CD4-positive, alpha-beta T cell treated with Interleukin-4 for 1 hour (primary cell): Measurements from ENCODE around the gene DENND1B.
A peak's percentile ranks its signal among the peaks of the same experiment; 100 is the strongest.
"Not testable (repeated sequence)": the region's sequence is repeated elsewhere in the genome, so short reads cannot be mapped to it uniquely, and the experiment has no call there.

Source experiments
- DNase-seq, 2 donors: peaks; one replicate each; pipeline ENCODE4 v3.0.0-alpha.2; 2020 to 2022

Gene DENND1B

DNA sequence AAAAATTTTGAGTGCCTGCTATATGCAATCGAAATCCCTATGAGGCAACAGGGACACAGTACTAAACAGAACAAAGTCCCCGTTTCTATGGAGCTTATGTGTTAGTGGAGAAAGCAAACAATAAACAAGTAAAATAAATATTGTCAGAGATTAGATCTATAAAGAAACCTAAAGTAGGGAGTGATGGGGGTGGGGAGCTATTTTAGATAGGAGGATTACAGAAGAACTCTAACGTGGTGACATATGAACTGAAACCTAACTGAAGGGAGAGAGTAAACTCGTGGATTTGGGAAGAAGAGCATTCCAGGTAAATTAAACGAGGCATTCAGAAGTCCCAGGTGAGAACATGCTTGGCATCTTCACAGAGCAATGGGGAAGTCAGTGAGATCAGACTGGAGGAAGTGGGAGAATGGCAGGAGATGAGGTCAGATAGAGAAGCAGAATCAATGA is 154.5 kb downstream of the DENND1B start:
- DNase-seq = no peak

DNA sequence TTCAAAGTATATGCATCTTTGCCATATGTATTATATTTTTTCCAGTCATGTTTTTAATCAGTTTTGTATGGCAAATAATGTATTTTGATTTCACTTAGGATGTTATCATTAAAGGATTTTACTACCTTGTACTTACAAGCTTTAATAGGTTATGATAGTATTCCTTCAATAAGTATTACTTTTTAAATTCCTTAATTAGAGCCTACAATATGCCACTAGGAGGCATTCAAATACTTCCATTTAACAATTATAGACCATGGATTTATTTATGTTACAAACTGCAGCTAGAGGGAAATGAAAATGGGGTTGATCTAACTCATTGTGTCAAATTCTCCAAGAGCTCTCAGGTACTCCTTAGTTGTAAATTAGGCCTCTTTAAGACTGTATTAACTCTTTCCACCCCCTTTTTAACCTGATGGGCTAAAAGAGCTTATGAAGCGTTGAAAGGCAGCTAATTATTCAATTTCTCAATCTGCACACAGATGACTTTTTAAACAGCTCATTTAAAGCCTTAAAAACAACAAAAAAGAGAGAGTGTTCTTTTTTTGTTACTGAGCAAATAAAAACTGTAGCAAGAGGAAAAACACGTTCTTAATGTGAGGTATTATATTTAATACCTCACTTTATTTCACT is 156.2 kb downstream of the DENND1B start:
- DNase-seq = peak in 1 of 2 donors; percentile 34

DNA sequence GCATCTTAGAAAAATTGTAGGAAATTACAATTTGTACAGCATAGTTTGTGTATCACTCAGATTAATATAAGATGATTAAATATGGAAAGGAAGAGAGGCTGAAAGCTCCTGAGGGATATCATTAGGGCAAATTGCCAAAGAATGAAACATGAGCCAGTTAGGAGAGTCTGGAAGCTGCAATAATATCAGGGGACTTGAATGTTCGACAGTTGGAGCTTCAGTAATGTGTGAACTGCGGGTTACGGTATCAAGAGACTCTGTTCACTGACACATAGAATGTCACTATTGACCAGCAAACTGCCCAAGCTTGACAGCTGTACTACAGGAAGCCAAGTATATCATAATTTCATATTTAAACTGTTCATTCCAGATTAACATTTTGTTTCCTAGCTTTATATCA is 157.2 kb downstream of the DENND1B start:
- no peak for DNase-seq

DNA sequence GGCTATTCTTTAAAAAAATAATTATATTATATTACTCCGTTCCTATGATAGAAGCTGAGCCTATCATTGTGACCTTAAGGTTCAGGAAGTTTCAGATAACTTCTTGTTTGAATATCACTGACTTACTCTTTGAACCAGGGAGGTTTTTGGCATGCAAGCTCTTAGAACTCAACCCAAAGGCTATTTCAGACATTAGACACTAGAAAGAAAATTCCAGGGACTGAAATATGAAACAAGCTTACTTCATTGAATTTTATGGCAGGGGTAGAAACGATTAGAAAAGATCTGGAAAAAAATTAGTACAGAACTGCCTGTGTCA is 159.6 kb downstream of the DENND1B start:
- no peak for DNase-seq

DNA sequence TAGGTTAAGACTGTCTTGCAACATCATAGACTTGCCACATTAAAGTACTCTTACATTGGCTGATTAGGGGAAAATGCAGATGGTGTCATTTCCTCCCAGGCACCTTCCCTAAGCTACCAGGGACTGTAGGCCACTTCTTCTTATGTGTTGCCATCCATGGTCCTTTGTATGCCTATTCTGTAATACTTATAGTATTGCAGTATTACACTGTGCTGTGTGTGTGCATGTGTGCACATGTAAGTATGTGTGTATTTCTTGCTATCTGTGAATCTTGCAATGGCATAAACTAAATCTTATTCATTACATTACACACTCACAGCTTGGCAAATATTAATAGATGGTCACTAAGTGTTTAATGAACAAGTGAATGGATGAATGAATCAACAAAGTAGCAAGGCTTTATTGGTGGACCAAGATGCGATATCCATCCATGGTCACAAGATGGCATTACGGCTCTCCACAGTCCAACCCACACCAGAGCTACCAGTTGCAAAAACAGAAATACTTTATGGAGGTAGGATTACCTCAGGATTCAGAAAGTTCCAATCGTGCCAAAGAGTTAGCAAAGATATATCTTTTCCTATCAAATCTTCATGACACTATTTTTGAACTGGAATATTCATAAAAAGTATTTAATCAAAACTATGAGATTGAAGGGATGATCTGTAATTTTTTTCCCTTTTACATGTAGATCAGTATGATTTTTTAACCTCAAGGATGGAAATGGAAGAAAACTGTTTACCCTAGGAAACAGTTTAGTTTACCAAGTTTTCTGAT is 160.2 kb downstream of the DENND1B start:
- peak in 1 of 2 donors; percentile 28 for DNase-seq

DNA sequence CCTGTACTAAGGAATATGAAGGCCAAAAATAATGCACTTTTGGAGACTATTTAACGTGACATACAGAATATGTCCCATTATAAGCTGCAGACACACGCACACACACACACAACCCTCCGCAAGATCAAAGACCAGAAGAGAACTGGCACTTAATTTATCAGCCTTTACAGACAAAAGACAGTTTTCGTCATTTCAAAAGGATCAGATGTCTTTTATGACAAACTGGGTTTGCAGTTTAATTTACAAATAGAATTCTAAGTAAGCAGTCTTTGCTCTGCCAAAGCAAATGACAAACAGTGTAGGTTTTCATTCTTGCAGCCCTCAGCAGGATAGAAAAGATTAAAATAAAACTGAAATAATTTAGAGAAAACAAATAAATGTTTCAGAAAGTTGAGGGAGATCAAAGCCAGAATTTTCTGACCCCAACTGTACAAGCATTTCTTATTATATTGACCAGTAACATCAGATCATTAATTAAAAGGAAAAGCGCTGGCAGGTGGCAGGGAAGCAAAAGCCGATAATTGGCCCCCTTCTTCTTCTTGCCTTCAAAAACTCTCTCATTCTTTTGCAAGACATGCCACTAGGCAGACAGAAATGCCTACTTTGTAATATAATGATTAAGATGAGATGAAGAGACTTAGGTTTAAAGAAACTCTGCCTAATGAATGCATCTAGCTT is 169.0 kb downstream of the DENND1B start:
- DNase-seq = no peak

DNA sequence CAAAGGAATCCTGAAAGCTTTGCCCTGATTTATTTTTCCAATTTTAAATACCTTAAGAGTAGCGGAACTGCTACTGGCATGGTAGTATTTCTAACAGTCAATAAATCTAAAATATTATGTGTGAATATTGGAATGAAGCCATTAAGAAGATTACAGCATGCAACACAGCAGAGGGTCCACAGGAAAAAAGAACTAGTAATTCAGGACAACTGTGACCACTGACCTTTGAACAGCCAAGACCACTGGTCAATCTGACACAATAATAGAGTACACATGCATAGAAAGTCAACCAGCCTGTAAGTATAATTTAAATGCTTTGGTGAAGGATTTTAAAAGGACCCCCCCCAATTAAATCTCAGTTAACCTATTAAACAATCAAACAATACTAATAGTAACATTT is 171.0 kb downstream of the DENND1B start:
- no peak for DNase-seq

DNA sequence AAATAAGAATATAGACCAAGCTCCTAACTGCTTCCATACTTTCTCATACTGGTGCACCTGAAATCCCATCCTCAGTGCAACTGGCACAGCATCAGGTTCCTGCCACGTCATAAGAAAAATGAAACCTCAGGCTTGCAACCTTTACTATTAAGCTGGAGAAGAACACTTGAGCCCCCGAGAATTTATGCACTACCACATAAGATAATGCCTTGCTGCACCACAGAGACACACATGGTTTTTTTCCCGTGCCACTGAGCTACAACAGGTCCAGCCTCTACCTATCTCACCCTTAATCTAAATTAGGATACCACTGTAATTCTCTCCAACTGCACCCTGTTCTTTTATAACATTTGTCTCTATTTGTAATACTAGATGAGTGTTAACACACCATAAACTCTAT is 174.5 kb downstream of the DENND1B start:
- DNase-seq = no peak

DNA sequence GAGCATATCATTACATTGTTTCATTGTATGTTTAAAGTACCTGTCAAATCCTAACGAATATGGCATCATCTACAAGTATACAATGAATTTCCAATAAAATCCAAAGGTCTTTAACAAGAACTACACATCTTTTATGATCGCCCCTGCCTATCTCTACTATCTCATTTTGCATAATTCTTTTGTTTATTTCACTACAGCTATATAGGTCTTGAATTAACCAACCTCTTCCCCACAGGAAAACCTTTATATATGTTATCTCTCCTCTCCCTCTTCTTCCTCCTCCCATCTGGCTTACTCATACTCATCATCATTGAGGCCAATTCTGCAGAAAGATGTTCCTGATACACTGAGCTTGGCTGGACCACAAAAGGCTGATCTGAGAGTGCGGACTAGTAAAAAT is 175.5 kb downstream of the DENND1B start:
- no peak for DNase-seq

DNA sequence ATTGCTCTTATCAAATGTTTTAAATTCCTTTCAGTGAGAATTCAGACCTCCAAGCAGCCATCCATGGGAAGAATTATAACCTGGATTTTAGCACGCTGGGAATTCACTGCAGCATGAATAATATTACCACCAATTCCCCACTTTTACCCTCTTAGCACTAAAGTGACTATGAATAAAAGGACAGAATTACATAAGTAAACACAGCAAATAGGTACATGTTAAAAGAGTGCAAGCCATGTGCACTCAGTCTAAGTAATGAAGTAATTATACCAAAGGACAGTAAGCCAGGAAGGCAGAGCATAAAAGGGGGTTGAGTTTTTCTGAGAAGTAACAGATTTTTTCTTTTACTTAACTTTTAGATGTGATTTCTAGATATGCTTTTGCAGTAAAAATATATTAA is 176.3 kb downstream of the DENND1B start:
- no peak for DNase-seq

DNA sequence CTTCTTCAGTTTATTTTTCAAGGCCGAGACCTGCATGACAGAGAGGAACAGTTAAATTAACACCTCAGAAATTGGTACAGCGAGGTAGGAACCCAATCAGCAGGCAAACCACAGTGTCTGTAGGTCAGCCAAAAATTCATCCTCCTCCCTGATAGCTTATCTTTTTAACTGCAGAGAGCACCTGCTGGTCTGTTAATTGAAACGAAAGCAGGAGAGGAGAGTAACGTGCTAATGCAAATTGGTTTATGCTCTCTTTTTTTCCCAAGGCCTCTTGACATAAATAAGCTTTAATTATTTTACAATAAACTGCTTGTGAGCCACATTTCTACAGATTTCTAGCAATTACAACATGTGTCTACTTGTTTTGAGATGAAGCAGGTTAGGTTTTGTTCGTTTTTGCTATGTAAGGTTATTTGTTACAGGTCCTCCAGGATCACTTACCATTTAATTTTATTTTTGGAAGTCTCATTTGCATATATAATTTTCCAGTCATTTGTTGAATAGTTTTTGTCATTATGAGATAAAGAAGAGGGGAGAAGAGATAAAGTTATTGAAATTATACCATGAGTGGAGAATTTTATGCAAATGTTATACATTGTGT is 179.9 kb downstream of the DENND1B start:
- no peak for DNase-seq

DNA sequence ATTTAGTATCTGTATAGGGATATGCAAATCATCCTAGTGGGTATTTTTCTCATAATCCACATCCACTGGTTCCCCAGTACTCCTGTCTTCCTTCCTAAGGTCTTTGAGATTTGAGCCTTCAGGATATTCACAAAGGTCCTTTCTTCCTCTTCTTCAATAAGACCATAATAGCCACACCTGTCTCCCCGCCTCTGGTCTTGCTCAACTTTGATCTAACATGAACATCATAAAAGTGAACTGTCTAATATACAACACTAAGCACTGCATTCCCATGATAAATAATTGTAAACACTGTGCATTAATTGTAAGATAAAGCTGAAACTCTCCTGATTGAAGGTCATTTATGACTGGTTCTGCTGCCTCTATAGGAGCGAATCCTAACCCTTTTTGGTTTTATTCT is 184.6 kb downstream of the DENND1B start:
- no peak for DNase-seq

DNA sequence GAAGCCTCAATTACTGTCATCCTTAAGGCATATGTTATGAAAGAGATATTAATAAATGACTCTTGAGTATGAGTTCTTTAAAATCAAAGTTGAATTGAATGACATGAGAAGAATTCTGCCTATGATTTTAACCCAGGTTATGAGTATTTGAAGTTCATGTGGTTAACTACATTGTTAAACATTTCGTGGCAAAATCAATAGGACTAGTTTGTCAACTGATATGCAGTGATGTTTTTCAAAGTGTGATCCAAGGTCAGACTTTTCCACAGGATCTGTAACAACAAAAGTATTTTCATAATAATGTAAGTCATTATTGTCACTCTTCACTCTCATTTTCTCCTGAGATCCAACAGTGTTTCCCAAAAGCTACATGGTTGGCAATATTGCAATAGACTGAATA is 189.5 kb downstream of the DENND1B start:
- no peak for DNase-seq

DNA sequence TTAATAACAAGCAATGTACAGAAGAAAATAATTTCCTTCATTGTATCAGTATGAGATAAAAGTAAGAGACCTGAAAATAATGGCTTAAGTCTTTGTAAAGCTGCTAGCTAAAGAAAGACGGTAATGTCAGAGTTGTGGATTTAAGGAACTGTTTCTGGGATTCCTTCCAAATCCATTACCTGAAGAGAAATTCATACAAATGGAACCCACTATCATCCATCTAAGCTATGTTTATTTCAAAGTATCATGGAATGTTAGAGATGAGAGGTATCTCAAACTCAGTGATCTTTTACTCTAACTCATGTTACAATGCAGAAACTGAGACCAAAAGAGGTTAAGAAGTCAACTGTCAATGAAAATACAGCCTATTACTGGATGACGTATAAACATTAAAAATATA is 197.7 kb downstream of the DENND1B start:
- DNase-seq = no peak

DNA sequence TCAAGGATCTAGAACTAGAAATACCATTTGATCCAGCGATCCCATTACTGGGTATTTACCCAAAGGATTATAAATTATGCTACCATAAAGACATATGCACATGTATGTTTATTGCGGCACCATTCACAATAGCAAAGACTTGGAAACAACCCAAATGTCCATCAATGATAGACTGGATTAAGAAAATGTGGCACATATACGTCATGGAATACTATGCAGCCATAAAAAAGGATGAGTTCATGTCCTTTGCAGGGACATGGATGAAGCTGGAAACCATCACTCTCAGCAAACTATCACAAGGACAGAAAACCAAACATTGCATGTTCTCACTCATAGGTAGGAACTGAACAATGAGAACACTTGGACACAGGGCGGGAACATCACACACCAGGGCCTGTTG is 199.7 kb downstream of the DENND1B start:
- not testable (repeated sequence) for DNase-seq

DNA sequence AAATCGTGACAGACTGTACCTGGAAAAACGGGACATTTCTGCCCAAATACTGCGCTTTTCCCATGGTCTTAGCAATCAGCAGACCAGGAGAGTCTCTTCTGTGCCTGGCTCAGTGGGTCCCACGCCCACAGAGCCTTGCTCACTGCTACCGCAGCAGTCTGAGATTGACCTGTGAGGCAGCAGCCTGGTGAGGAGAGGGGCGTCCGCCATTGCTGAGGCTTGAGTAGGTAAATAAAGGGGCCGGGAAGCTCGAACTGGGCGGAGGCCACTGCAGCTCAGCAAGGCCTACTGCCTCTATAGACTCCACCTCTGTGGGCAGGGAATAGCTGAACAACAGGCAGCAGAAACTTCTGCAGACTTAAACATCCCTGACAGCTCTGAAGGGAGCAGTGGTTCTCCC is 203.1 kb downstream of the DENND1B start:
- no peak for DNase-seq

DNA sequence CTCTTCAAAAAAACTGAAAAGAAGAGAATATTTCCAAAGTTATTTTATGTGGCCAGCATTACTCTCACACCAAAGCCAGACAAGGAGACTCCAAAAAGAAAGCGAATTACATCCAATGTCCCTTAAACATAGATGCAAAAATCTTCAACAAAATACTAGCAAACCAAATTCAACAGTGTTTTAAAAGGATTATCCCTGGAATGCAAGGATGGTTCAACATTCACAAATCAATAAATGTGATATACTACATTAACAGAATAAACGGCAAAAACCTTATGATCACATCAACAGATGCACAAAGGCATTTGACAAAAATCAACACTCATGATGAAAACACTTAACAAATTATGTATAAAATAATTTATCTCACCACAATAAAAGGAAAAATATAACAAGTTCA is 207.8 kb downstream of the DENND1B start:
- no peak for DNase-seq

DNA sequence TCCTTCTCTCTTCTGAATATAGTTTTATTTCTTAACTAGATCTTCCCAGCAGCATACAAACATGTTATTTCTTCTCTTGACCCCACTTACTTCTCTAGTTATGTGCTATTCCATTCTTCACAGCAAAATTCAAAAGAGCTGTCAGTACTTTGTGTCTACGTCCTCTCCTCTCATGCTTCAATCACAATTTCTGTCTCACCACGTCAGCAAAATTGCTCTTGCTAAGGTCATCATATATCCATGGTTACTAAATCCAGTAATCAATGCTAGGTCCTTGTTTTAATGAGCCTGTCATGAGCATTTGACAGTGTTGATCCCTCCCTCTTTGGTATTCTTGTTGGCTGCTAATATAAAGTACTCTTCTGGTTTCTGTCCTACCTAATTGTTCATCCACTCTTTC is 214.2 kb downstream of the DENND1B start:
- no peak for DNase-seq

DNA sequence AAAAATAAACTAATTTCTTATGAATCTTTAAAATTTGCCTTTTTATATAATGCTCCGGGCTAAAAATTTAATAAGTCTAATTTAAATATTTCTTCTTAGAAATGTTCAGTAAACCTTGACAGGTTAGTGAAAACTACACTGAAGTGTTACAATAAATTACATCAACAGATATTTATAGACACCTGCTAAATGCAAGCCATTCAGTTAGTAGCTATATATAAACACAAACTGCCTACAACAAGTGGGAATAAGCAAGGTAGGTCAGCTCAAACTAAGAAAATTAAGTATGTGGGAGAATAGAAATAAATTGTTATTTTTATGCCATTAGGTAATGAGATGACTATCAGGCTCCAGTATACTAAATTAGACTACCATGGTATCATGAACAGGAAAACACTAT is 215.6 kb downstream of the DENND1B start:
- no peak for DNase-seq

DNA sequence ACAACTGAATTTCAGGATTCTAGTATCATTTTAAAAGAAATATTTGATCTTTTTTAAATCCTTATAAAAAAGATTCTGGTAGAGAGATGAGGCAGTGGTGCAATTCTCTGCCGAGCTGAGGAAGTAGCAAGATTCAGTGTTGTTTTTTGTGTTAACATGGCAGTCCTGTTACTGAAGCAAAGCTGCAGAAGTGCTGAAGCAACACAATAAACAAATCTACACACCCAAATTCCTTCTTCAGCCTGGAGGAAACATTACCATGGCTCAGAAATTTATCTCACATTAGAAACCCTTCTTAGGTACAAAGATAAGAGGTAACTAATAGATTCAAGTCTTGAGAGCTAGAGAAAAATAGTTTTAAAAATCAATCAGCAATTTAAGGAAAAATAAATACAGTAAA is 216.0 kb downstream of the DENND1B start:
- no peak for DNase-seq

DNA sequence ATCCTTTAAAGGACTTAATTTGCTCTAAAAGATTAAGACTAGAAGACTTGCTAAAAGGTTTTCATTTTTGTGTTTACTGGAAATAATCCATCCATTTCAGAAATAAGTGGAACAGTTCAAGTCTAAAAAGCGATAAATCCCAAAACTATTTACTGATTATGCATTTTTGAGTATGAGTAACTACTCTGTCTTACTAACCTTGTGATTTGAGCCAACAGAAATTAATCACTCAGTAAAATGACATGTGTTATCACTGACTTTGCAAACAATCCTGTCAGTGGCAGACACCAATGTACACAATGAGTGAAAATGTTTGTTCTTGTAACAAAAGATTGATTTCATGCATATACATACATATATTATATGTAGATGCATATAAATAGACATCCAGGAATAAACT is 218.0 kb downstream of the DENND1B start:
- DNase-seq = no peak

DNA sequence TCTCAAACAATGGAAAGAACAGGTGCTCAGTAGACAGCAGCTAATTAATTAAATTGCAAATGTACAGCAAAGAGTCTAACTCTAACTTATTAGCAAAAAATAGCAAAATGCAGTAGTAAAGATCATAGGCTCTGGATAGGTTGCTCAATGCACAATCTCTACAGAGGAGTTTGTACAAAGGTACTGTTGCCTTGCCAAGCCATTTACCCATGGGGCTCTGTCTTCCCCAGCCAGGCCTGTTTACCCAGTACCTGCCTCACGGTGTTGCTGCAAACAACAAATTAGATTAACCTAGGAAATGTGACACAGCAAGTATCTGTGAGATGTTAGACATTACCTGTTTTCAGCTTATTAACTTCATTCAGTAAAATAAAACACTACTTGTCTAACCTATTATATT is 222.0 kb downstream of the DENND1B start:
- no peak for DNase-seq

DNA sequence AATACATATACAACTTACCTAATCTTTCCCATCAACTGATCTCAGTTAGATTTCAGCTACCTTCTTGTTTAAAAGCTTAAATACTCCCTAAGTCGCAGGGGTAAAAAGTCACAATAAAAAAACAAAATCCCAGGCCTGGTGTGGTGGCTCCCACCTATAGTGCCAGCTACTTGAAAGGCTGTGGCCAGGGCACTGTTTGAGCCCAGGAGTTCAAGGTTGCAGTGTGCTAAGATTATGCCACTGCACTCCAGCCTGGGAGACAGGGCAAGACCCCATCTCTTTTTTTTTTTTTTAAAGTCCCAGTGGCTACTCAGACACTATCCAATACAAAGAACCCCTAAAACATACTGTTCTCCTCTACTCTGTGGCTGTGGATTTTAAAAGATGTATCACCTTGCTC is 228.3 kb downstream of the DENND1B start:
- DNase-seq = no peak

DNA sequence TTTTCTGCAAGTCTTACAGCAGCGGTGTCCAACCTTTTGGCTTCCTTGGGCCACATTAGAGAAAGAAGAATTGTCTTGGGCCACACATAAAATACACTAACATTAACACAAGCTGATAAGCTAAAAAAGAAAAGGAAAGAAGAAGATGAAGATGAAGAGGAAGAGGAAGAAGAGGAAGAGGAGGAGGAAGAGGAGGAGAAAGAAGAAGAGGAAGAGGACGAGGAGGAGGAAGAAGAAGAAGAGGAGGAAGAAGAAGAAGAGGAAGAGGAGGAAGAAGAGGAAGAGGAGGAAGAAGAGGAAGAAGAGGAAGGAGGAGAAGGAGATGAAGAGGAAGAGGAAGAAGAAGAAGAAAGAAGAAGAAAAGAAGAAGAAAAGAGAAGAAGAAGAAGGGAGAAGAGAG is 230.7 kb downstream of the DENND1B start:
- DNase-seq = no peak
